ENCODE results near the gene DAAM1.

The DAAM1 gene

GRCh38 chr14:59239022-59239421, 50.6 kb downstream of the DAAM1 start:
- no peaks in the 10 kb centered on the region for H3K27me3 ChIP-seq (replicated peaks; ENCODE audit: control insufficient read depth, insufficient read depth, low read length, poor library complexity, severe bottlenecking)
- H3K4me1 ChIP-seq (ENCODE audit: control insufficient read depth, insufficient read depth, low read length, poor library complexity, severe bottlenecking), result no peaks in the 10 kb centered on the region
- no peak overlapping the region for H3K4me3 ChIP-seq (ENCODE audit: insufficient read depth, low read depth, low read length, poor library complexity, severe bottlenecking)
- H3K9me3 ChIP-seq (ENCODE audit: control insufficient read depth, low read length), result no peaks in the 10 kb centered on the region
- no peak overlapping the region for H3K27ac ChIP-seq (ENCODE audit: insufficient read depth, low read length, poor library complexity, severe bottlenecking)
- no peaks in the 10 kb centered on the region for H3K36me3 ChIP-seq (ENCODE audit: control insufficient read depth, insufficient read depth, low read length)
- DNase-seq, result no peak

GRCh38 chr14:59240356-59240755, 51.9 kb downstream of the DAAM1 start:
- Histone ChIP-seq H3K4me3 (ENCODE audit: insufficient read depth, low read depth, low read length, poor library complexity, severe bottlenecking) (no peak overlapping the region), H3K27me3 (replicated peaks; ENCODE audit: control insufficient read depth, insufficient read depth, low read length, poor library complexity, severe bottlenecking) (no peaks in the 10 kb centered on the region), H3K9me3 (ENCODE audit: control insufficient read depth, low read length) (no peaks in the 10 kb centered on the region), H3K36me3 (ENCODE audit: control insufficient read depth, insufficient read depth, low read length) (no peaks in the 10 kb centered on the region), H3K27ac (ENCODE audit: insufficient read depth, low read length, poor library complexity, severe bottlenecking) (no peak overlapping the region), H3K4me1 (ENCODE audit: control insufficient read depth, insufficient read depth, low read length, poor library complexity, severe bottlenecking) (no peaks in the 10 kb centered on the region)
- no peak for DNase-seq

- no peak for DNase-seq
- Histone ChIP-seq H3K4me3 (ENCODE audit: insufficient read depth, low read depth, low read length, poor library complexity, severe bottlenecking) (no peak overlapping the region), H3K4me1 (ENCODE audit: control insufficient read depth, insufficient read depth, low read length, poor library complexity, severe bottlenecking) (no peaks in the 10 kb centered on the region), H3K9me3 (ENCODE audit: control insufficient read depth, low read length) (no peaks in the 10 kb centered on the region), H3K27me3 (replicated peaks; ENCODE audit: control insufficient read depth, insufficient read depth, low read length, poor library complexity, severe bottlenecking) (no peaks in the 10 kb centered on the region), H3K27ac (ENCODE audit: insufficient read depth, low read length, poor library complexity, severe bottlenecking) (no peak overlapping the region), H3K36me3 (ENCODE audit: control insufficient read depth, insufficient read depth, low read length) (no peaks in the 10 kb centered on the region)
These were observed 52.7 kb downstream of the DAAM1 start for GRCh38 chr14:59241121-59241520.

GRCh38 chr14:59243174-59243573, 54.7 kb downstream of the DAAM1 start:
- no peaks in the 10 kb centered on the region for H3K36me3 ChIP-seq (ENCODE audit: control insufficient read depth, insufficient read depth, low read length)
- H3K4me3 ChIP-seq (ENCODE audit: insufficient read depth, low read depth, low read length, poor library complexity, severe bottlenecking), result no peak overlapping the region
- no peaks in the 10 kb centered on the region for H3K27me3 ChIP-seq (replicated peaks; ENCODE audit: control insufficient read depth, insufficient read depth, low read length, poor library complexity, severe bottlenecking)
- no peak for DNase-seq
- H3K4me1 ChIP-seq (ENCODE audit: control insufficient read depth, insufficient read depth, low read length, poor library complexity, severe bottlenecking), result no peaks in the 10 kb centered on the region
- H3K9me3 ChIP-seq (ENCODE audit: control insufficient read depth, low read length), result no peaks in the 10 kb centered on the region
- H3K27ac ChIP-seq (ENCODE audit: insufficient read depth, low read length, poor library complexity, severe bottlenecking), result no peak overlapping the region

GRCh38 chr14:59244581-59244980, 56.1 kb downstream of the DAAM1 start:
- no peaks in the 10 kb centered on the region for H3K36me3 ChIP-seq (ENCODE audit: control insufficient read depth, insufficient read depth, low read length)
- no peaks in the 10 kb centered on the region for H3K4me1 ChIP-seq (ENCODE audit: control insufficient read depth, insufficient read depth, low read length, poor library complexity, severe bottlenecking)
- no peak for DNase-seq
- no peak overlapping the region for H3K4me3 ChIP-seq (ENCODE audit: insufficient read depth, low read depth, low read length, poor library complexity, severe bottlenecking)
- no peak overlapping the region for H3K27ac ChIP-seq (ENCODE audit: insufficient read depth, low read length, poor library complexity, severe bottlenecking)
- H3K27me3 ChIP-seq (replicated peaks; ENCODE audit: control insufficient read depth, insufficient read depth, low read length, poor library complexity, severe bottlenecking), result no peaks in the 10 kb centered on the region
- no peaks in the 10 kb centered on the region for H3K9me3 ChIP-seq (ENCODE audit: control insufficient read depth, low read length)

GRCh38 chr14:59245809-59246295, 57.4 kb downstream of the DAAM1 start:
- H3K4me1 ChIP-seq (ENCODE audit: control insufficient read depth, insufficient read depth, low read length, poor library complexity, severe bottlenecking), result no peaks in the 10 kb centered on the region
- H3K9me3 ChIP-seq (ENCODE audit: control insufficient read depth, low read length), result no peaks in the 10 kb centered on the region
- H3K36me3 ChIP-seq (ENCODE audit: control insufficient read depth, insufficient read depth, low read length), result no peaks in the 10 kb centered on the region
- DNase-seq, result no peak
- no peak overlapping the region for H3K4me3 ChIP-seq (ENCODE audit: insufficient read depth, low read depth, low read length, poor library complexity, severe bottlenecking)
- H3K27me3 ChIP-seq (replicated peaks; ENCODE audit: control insufficient read depth, insufficient read depth, low read length, poor library complexity, severe bottlenecking), result no peaks in the 10 kb centered on the region
- H3K27ac ChIP-seq (ENCODE audit: insufficient read depth, low read length, poor library complexity, severe bottlenecking), result no peak overlapping the region

GRCh38 chr14:59246566-59246965, 58.1 kb downstream of the DAAM1 start:
- Histone ChIP-seq H3K9me3 (ENCODE audit: control insufficient read depth, low read length) (no peaks in the 10 kb centered on the region), H3K4me3 (ENCODE audit: insufficient read depth, low read depth, low read length, poor library complexity, severe bottlenecking) (no peak overlapping the region), H3K36me3 (ENCODE audit: control insufficient read depth, insufficient read depth, low read length) (no peaks in the 10 kb centered on the region), H3K27me3 (replicated peaks; ENCODE audit: control insufficient read depth, insufficient read depth, low read length, poor library complexity, severe bottlenecking) (no peaks in the 10 kb centered on the region), H3K27ac (ENCODE audit: insufficient read depth, low read length, poor library complexity, severe bottlenecking) (no peak overlapping the region), H3K4me1 (ENCODE audit: control insufficient read depth, insufficient read depth, low read length, poor library complexity, severe bottlenecking) (no peaks in the 10 kb centered on the region)
- no peak for DNase-seq

GRCh38 chr14:59247801-59248584, 59.5 kb downstream of the DAAM1 start:
- Histone ChIP-seq H3K4me1 (ENCODE audit: control insufficient read depth, insufficient read depth, low read length, poor library complexity, severe bottlenecking) (no peaks in the 10 kb centered on the region), H3K4me3 (ENCODE audit: insufficient read depth, low read depth, low read length, poor library complexity, severe bottlenecking) (no peak overlapping the region), H3K9me3 (ENCODE audit: control insufficient read depth, low read length) (no peaks in the 10 kb centered on the region), H3K27ac (ENCODE audit: insufficient read depth, low read length, poor library complexity, severe bottlenecking) (no peak overlapping the region), H3K36me3 (ENCODE audit: control insufficient read depth, insufficient read depth, low read length) (no peaks in the 10 kb centered on the region), H3K27me3 (replicated peaks; ENCODE audit: control insufficient read depth, insufficient read depth, low read length, poor library complexity, severe bottlenecking) (no peaks in the 10 kb centered on the region)
- DNase-seq, result no peak

- H3K9me3 ChIP-seq (ENCODE audit: control insufficient read depth, low read length), result no peaks in the 10 kb centered on the region
- H3K27ac ChIP-seq (ENCODE audit: insufficient read depth, low read length, poor library complexity, severe bottlenecking), result no peak overlapping the region
- H3K36me3 ChIP-seq (ENCODE audit: control insufficient read depth, insufficient read depth, low read length), result no peaks in the 10 kb centered on the region
- DNase-seq, result no peak
- H3K4me1 ChIP-seq (ENCODE audit: control insufficient read depth, insufficient read depth, low read length, poor library complexity, severe bottlenecking), result no peaks in the 10 kb centered on the region
- H3K4me3 ChIP-seq (ENCODE audit: insufficient read depth, low read depth, low read length, poor library complexity, severe bottlenecking), result no peak overlapping the region
- no peaks in the 10 kb centered on the region for H3K27me3 ChIP-seq (replicated peaks; ENCODE audit: control insufficient read depth, insufficient read depth, low read length, poor library complexity, severe bottlenecking)
These were observed 60.6 kb downstream of the DAAM1 start for GRCh38 chr14:59249029-59249428.

GRCh38 chr14:59251811-59252771, 63.6 kb downstream of the DAAM1 start:
- Histone ChIP-seq H3K27ac (ENCODE audit: insufficient read depth, low read length, poor library complexity, severe bottlenecking) (no peak overlapping the region), H3K27me3 (replicated peaks; ENCODE audit: control insufficient read depth, insufficient read depth, low read length, poor library complexity, severe bottlenecking) (no peaks in the 10 kb centered on the region), H3K9me3 (ENCODE audit: control insufficient read depth, low read length) (no peaks in the 10 kb centered on the region), H3K4me3 (ENCODE audit: insufficient read depth, low read depth, low read length, poor library complexity, severe bottlenecking) (no peak overlapping the region), H3K36me3 (ENCODE audit: control insufficient read depth, insufficient read depth, low read length) (no peaks in the 10 kb centered on the region), H3K4me1 (ENCODE audit: control insufficient read depth, insufficient read depth, low read length, poor library complexity, severe bottlenecking) (no peaks in the 10 kb centered on the region)
- no peak for DNase-seq

Data from effector memory CD4-positive, alpha-beta T cell (primary cell).